Kidney (tissue), 14 donors: Measurements from ENCODE around the gene B3GALT6. TPM values are rescaled to one million over a fixed set of nuclear protein-coding genes. Genes with fewer than 3 reads are reported as not detected.

Experiments
- DNase-seq, 5 donors: peaks; one replicate each; pipeline ENCODE4 v3.0.0-alpha.2; 2013 to 2020
- FAIRE-seq: peaks from 2 replicates; lab custom pipeline; 2012; peaks lifted over from hg19 to GRCh38; lab: Jason Lieb, UNC
- H3K27ac ChIP-seq, 2 donors: one replicate each; pipeline ENCODE4 v1.7.0; 2013; ENCODE audit warnings: low read depth in 2 of 2, low read length in 2 of 2, inconsistent platforms in 1 of 2
- H3K27me3 ChIP-seq: one replicate; pipeline ENCODE4 v1.7.1; 2013; ENCODE audit warnings: low read length, inconsistent platforms; ENCODE audit not compliant: control insufficient read depth, insufficient read depth
- H3K36me3 ChIP-seq, 3 donors: one replicate each; pipeline versions ENCODE4 v1.7.0 to v1.7.1; 2013; ENCODE audit warnings: low read length in 3 of 3, control low read depth in 1 of 3, inconsistent platforms in 1 of 3; ENCODE audit not compliant: insufficient read depth in 3 of 3, control insufficient read depth in 2 of 3
- H3K4me1 ChIP-seq, 3 donors: one replicate each; pipeline versions ENCODE4 v1.7.0 to v1.7.1; 2013; ENCODE audit warnings: low read length in 3 of 3, inconsistent platforms in 1 of 3, low read depth in 1 of 3; ENCODE audit not compliant: control insufficient read depth in 2 of 3, insufficient read depth in 2 of 3
- H3K4me3 ChIP-seq, 3 donors: one replicate each; pipeline versions ENCODE4 v1.7.0 to v1.8.1; 2013; ENCODE audit warnings: low read length in 3 of 3, control low read depth in 1 of 3, inconsistent platforms in 1 of 3
- H3K9ac ChIP-seq, 3 donors: one replicate each; pipeline versions ENCODE4 v1.7.0 to v1.7.1; 2013; ENCODE audit warnings: low read length in 3 of 3, control low read depth in 1 of 3, inconsistent platforms in 1 of 3
- H3K9me3 ChIP-seq, 3 donors: one replicate each; pipeline versions ENCODE4 v1.7.0 to v1.7.1; 2013; ENCODE audit warnings: low read length in 3 of 3, control low read depth in 1 of 3, inconsistent platforms in 1 of 3; ENCODE audit not compliant: control insufficient read depth in 2 of 3, insufficient read depth in 1 of 3
- intact Hi-C: fragments of 100-400 bp; cut with DNase I; formaldehyde crosslinking; loops from one replicate; pipeline ENCODE4 v1.11.1; 2022
- polyA plus RNA-seq: library from polyadenylated mRNA; stranded (reverse); fragments of 350-450 nt; fragmentation: Illumina TruSeq; extraction: RNeasy Lipid Tissue Mini Kit (QIAGEN cat#74804); gene quantifications from one replicate; pipeline ENCODE4 v1.2.3, GENCODE V29; 2014; ENCODE audit warnings: low read depth, low replicate concordance; ENCODE audit not compliant: insufficient read depth
- total RNA-seq: library from RNA; stranded (reverse); fragmentation: NEBNext Ultra II Directional; extraction: Animal tissue kit (Norgen Biotek cat#: 25700); gene quantifications from one replicate; pipeline ENCODE4 v1.2.1, GENCODE V29; 2021
- TF ChIP-seq, protein P1 (sequence below): IDR thresholded peaks from 3 replicates; pipeline ENCODE4 v1.5.1; 2012; ENCODE audit warnings: mild to moderate bottlenecking, moderate library complexity, borderline replicate concordance; ENCODE audit not compliant: insufficient read depth; ENCODE audit errors: extremely low read depth
- donor health status: control.
- donor health status: control.
- donor health status: control.
- donor health status: control.
- donor health status: control.
- donor health status: DM: yes; HTN: yes; CAD: no.
- donor health status: Normal renal cell carcinoma (clear cell type).

Gene B3GALT6
- total and polyA plus RNA-seq, 2 donors from 2014 or later = 13.7 to 20.3 TPM

DNA sequence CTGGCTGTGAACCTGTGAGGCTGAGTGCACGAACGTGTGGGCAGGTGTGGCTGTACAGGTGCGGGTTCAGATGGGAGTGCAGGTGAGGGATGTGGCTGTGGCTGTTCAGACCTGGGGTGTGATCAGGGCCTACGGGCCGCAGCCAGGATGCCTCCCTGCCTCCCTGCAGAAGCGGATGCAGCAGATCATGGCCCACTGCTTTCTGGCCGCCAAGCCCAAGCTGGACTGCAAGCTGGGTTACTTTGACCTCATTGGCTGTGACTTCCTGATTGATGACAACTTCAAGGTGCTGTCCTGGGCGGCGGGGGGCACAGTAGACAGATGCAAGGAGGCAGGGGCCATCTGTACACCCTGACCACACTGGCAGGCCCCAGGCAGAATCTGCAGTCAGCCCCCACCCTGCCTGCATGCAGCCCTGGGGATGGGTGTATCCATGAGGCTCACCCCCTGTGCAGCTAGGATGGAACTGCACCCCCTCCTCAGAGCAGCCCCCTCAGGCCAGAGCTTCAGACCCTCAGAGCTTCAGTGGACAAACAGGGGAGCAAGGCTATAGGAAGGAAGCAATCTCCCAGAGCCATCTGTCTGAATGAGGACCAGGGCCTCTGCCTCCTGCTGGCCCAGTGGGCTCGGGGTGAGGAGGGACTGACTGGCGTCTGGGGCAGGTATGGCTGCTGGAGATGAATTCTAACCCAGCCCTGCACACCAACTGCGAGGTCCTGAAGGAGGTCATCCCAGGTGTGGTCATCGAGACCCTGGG lies 35.4 kb upstream of the B3GALT6 start:
- intact Hi-C loops = no loop called here
- no peaks in the 10 kb centered on the region for H3K36me3 ChIP-seq
- no peak for FAIRE-seq
- no peak overlapping the region for H3K9ac ChIP-seq
- H3K27ac ChIP-seq = no peak overlapping the region
- no peaks in the 10 kb centered on the region for H3K4me1 ChIP-seq
- H3K27me3 ChIP-seq = no peaks in the 10 kb centered on the region
- H3K4me3 ChIP-seq = no peak overlapping the region
- TF ChIP-seq, protein P1, sequence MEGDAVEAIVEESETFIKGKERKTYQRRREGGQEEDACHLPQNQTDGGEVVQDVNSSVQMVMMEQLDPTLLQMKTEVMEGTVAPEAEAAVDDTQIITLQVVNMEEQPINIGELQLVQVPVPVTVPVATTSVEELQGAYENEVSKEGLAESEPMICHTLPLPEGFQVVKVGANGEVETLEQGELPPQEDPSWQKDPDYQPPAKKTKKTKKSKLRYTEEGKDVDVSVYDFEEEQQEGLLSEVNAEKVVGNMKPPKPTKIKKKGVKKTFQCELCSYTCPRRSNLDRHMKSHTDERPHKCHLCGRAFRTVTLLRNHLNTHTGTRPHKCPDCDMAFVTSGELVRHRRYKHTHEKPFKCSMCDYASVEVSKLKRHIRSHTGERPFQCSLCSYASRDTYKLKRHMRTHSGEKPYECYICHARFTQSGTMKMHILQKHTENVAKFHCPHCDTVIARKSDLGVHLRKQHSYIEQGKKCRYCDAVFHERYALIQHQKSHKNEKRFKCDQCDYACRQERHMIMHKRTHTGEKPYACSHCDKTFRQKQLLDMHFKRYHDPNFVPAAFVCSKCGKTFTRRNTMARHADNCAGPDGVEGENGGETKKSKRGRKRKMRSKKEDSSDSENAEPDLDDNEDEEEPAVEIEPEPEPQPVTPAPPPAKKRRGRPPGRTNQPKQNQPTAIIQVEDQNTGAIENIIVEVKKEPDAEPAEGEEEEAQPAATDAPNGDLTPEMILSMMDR = no peak
- DNase-seq = peak in 2 of 5 donors; percentile 32 to 57
- H3K9me3 ChIP-seq = no peaks in the 10 kb centered on the region

DNA sequence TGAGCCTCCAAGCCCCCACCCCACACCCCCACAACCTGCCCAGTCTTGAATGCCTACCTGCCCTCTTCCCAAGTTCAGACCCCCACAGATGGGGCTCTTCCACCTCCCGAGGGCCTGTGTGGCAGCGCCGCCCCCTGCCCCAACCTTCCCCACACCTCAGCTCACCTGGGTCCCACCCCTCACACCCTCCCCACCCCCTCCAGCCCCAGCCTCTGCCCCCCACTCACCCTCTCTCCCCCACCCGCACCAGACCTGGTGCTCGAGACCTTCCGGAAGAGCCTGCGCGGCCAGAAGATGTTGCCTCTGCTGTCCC lies 34.9 kb upstream of the B3GALT6 start:
- Histone ChIP-seq H3K27ac (no peak overlapping the region), H3K9ac (no peak overlapping the region), H3K9me3 (no peaks in the 10 kb centered on the region), H3K36me3 (no peaks in the 10 kb centered on the region), H3K4me3 (no peak overlapping the region), H3K27me3 (no peaks in the 10 kb centered on the region), H3K4me1 (no peaks in the 10 kb centered on the region)
- intact Hi-C loops = no loop called here
- TF ChIP-seq, protein P1 = no peak
- FAIRE-seq = no peak
- DNase-seq = peak in 1 of 5 donors; percentile 37

DNA sequence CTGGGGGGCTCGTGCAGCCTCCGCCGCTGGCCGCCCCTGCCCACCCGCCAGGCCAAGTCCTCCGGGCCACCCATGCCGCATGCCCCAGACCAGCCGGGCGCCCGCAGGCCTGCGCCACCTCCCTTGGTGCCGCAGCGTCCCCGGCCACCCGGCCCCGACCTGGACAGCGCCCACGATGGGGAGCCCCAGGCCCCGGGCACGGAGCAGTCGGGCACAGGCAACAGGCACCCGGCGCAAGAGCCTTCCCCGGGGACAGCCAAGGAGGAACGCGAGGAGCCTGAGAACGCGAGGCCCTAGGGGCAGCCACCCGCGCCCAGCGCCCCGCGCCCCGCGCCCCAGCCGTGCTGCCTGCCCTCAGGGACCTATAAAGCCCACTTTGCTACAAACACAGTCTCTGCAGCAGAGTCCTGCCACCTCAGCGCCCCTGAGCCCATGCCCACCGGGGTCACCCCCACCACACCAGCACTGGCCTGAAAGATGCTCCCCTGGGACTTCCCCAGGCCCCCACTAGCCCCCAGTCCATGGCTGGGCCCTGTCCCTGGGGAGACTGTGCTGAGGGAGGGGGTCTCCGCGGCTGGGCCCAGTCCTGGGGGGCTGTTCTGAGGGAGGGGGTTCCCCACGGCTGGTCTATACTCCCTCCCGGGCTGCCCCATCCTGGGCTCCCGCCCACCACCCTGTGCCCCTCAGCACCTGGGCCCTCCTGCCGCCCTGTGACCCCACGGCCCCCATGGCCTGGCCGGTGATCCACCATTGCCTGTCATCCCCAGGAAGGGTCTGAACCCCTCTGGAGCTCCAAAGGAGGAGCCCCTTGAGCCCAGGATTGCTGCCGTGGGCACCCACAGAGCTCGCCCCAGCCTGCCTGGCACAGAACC lies 34.2 kb upstream of the B3GALT6 start:
- H3K9me3 ChIP-seq = no peaks in the 10 kb centered on the region
- TF ChIP-seq, protein P1 = no peak
- no peaks in the 10 kb centered on the region for H3K4me1 ChIP-seq
- FAIRE-seq (no peak), DNase-seq (peak in 2 of 5 donors; percentile 40 to 75)
- H3K27me3 ChIP-seq = no peaks in the 10 kb centered on the region
- no peak overlapping the region for H3K9ac ChIP-seq
- H3K4me3 ChIP-seq = no peak overlapping the region
- H3K36me3 ChIP-seq = no peaks in the 10 kb centered on the region
- intact Hi-C loops = no loop called here
- no peak overlapping the region for H3K27ac ChIP-seq
